Liver (tissue), 9 donors: Measurements from ENCODE around the gene NOC2L. TPM values are rescaled to one million over a fixed set of nuclear protein-coding genes. Genes with fewer than 3 reads are reported as not detected.

Experiments used
- DNase-seq: peaks from one replicate; pipeline ENCODE4 v3.0.0-alpha.2; 2017; ENCODE audit warnings: low spot score
- H3K27ac ChIP-seq, 2 donors: one replicate each; pipeline ENCODE4 v1.7.0; 2013; ENCODE audit warnings: inconsistent platforms in 2 of 2, low read length in 2 of 2, control low read depth in 1 of 2, low read depth in 1 of 2, mild to moderate bottlenecking in 1 of 2
- H3K27me3 ChIP-seq, 4 donors: one replicate each; pipeline versions ENCODE4 v1.6.1 to v1.7.0; 2013; ENCODE audit warnings: low read length in 3 of 4, inconsistent platforms in 1 of 4, mild to moderate bottlenecking in 1 of 4, moderate library complexity in 1 of 4; ENCODE audit not compliant: control insufficient read depth in 4 of 4, insufficient read depth in 4 of 4
- H3K36me3 ChIP-seq, 4 donors: one replicate each; pipeline versions ENCODE4 v1.6.1 to v1.7.0; 2013; ENCODE audit warnings: low read length in 3 of 4, mild to moderate bottlenecking in 3 of 4, low read depth in 1 of 4, moderate library complexity in 1 of 4; ENCODE audit not compliant: control insufficient read depth in 4 of 4, insufficient read depth in 3 of 4
- H3K4me1 ChIP-seq, 4 donors: one replicate each; pipeline versions ENCODE4 v1.6.1 to v1.7.0; 2013; ENCODE audit warnings: low read length in 3 of 4, mild to moderate bottlenecking in 3 of 4, moderate library complexity in 1 of 4; ENCODE audit not compliant: control insufficient read depth in 4 of 4, insufficient read depth in 4 of 4
- H3K4me3 ChIP-seq, 3 donors: one replicate each; pipeline versions ENCODE4 v1.6.1 to v1.7.0; 2013; ENCODE audit warnings: low read length in 3 of 3, control low read depth in 1 of 3, low read depth in 1 of 3, mild to moderate bottlenecking in 1 of 3
- H3K9ac ChIP-seq, 2 donors: one replicate each; pipeline ENCODE4 v1.7.0; 2013; ENCODE audit warnings: low read length in 2 of 2, mild to moderate bottlenecking in 2 of 2, moderate library complexity in 2 of 2, control low read depth in 1 of 2, low read depth in 1 of 2
- H3K9me3 ChIP-seq, 4 donors: one replicate each; pipeline versions ENCODE4 v1.6.1 to v1.7.0; 2013; ENCODE audit warnings: low read length in 3 of 4; ENCODE audit not compliant: control insufficient read depth in 4 of 4
- EGR1 ChIP-seq, 2 donors: IDR thresholded peaks; 2 replicates each; pipeline ENCODE4 v1.6.1; 2016 to 2018; ENCODE audit warnings: antibody characterized with exemption in 2 of 2, low read depth in 2 of 2
- FOXA1 ChIP-seq: IDR thresholded peaks from 2 replicates; pipeline ENCODE4 v1.6.1; 2016; ENCODE audit warnings: antibody characterized with exemption
- FOXA2 ChIP-seq: IDR thresholded peaks from 2 replicates; pipeline ENCODE4 v1.6.1; 2016; ENCODE audit warnings: antibody characterized with exemption
- GABPA ChIP-seq, 2 donors: IDR thresholded peaks in 1 of 2; conservative IDR thresholded peaks in 1 of 2; 2 replicates each; pipeline ENCODE4 v1.6.1; 2016; ENCODE audit warnings: antibody characterized with exemption in 2 of 2, mild to moderate bottlenecking in 1 of 2, moderate library complexity in 1 of 2
- HNF4A ChIP-seq, 2 donors: conservative IDR thresholded peaks; 2 replicates each; pipeline ENCODE4 v1.6.1; 2016; ENCODE audit warnings: antibody characterized with exemption in 2 of 2, mild to moderate bottlenecking in 2 of 2
- HNF4G ChIP-seq: IDR thresholded peaks from 2 replicates; pipeline ENCODE4 v1.6.1; 2016; ENCODE audit warnings: antibody characterized with exemption
- JUND ChIP-seq, 2 donors: IDR thresholded peaks; 2 replicates each; pipeline ENCODE4 v1.6.1; 2016; ENCODE audit warnings: antibody characterized with exemption in 2 of 2
- NR2F2 ChIP-seq: IDR thresholded peaks from 2 replicates; pipeline ENCODE4 v1.6.1; 2016; ENCODE audit warnings: antibody characterized with exemption
- RAD21 ChIP-seq, 2 donors: IDR thresholded peaks; 2 replicates each; pipeline ENCODE4 v1.6.1; 2016; ENCODE audit warnings: antibody characterized with exemption in 2 of 2, mild to moderate bottlenecking in 2 of 2
- RXRA ChIP-seq, 2 donors: IDR thresholded peaks; 2 replicates each; pipeline ENCODE4 v1.6.1; 2017 to 2018; ENCODE audit warnings: antibody characterized with exemption in 2 of 2, mild to moderate bottlenecking in 1 of 2
- SP1 ChIP-seq: IDR thresholded peaks from 2 replicates; pipeline ENCODE4 v1.6.1; 2018; ENCODE audit warnings: antibody characterized with exemption, mild to moderate bottlenecking
- TAF1 ChIP-seq: conservative IDR thresholded peaks from 2 replicates; pipeline ENCODE4 v1.6.1; 2016; ENCODE audit warnings: antibody characterized with exemption, mild to moderate bottlenecking
- WGBS: extraction: QIAGEN DNeasy Blood & Tissue Kit; methylation state at CpG from one replicate; pipeline ENCODE4 v1.1.7; 2013; 5-methylcytosine and 5-hydroxymethylcytosine counted together
- polyA plus RNA-seq, 2 donors: library from polyadenylated mRNA; stranded (reverse) in 1 of 2; unstranded in 1 of 2; fragments of 200-250 nt in 1 of 2; fragments of >200 nt in 1 of 2; fragmentation: Nextera tagmentation in 1 of 2; extraction: Ambion mirVana in 1 of 2; gene quantifications; one replicate each; pipeline versions ENCODE4 v1.2.1 to v1.2.3, GENCODE V29; 2013 to 2015
- total RNA-seq, 2 donors: library from RNA; depleted of rRNA; stranded (reverse); fragments of >200 nt; gene quantifications; one replicate each; pipeline ENCODE4 v1.2.3, GENCODE V29; 2014
- TF ChIP-seq, protein P1 (sequence below): IDR thresholded peaks from 2 replicates; pipeline ENCODE4 v1.6.1; 2016; ENCODE audit warnings: antibody characterized with exemption, mild to moderate bottlenecking
- TF ChIP-seq, protein P2 (sequence below): IDR thresholded peaks from 2 replicates; pipeline ENCODE4 v1.6.1; 2016; ENCODE audit warnings: antibody characterized with exemption
- TF ChIP-seq, protein P3 (sequence below): fragments of 150-350 bp; IDR thresholded peaks from 2 replicates; pipeline ENCODE4 v1.5.1; 2017; ENCODE audit warnings: improper control_type of control experiment, low read depth, low read length; ENCODE audit not compliant: missing input control
- TF ChIP-seq, protein P4 (sequence below): IDR thresholded peaks from 2 replicates; pipeline ENCODE4 v1.6.1; 2016; ENCODE audit warnings: antibody characterized with exemption
- TF ChIP-seq, protein P5 (sequence below): IDR thresholded peaks from 2 replicates; pipeline ENCODE4 v1.6.1; 2016; ENCODE audit warnings: antibody characterized with exemption
- donor health status: healthy.
- donor health status: healthy.
- donor health status: healthy.
- donor health status: healthy.
- donor health status: healthy.

The NOC2L gene
- total and polyA plus RNA-seq, 4 donors, result 17.1 to 34.5 (median 30.0) TPM

DNA sequence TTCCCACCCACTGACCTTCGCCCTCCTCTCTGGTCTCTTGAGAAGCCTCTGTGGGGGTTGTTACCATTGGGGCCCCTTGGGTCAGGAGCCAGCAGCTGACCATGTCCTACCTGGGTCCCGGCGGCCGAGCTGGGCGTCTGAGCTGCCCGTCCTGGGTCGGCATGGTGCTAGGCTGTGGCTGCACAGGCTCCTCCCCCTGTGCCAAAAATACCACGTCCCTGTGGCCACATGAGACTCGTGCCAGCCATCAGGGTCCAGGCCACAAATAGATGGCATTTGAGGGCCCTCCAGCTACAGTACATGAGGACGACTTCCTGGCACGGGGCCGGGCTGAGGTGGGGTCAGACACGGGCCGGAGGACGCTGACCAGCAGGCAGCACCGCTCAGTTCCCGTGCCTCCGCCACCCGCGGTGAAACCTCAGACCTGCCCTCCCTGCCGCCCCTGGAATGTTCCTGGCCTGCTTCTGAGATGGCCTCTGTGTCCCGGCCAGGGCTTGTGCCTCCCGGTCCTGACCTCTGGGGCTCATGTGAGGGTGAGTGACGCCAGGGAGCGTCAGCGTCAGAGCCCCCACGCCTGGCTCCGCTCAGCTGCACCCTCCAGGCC is 23.0 kb upstream of the NOC2L start, which contains the start of gene PERM1 (continued):
- TF ChIP-seq, protein P1, sequence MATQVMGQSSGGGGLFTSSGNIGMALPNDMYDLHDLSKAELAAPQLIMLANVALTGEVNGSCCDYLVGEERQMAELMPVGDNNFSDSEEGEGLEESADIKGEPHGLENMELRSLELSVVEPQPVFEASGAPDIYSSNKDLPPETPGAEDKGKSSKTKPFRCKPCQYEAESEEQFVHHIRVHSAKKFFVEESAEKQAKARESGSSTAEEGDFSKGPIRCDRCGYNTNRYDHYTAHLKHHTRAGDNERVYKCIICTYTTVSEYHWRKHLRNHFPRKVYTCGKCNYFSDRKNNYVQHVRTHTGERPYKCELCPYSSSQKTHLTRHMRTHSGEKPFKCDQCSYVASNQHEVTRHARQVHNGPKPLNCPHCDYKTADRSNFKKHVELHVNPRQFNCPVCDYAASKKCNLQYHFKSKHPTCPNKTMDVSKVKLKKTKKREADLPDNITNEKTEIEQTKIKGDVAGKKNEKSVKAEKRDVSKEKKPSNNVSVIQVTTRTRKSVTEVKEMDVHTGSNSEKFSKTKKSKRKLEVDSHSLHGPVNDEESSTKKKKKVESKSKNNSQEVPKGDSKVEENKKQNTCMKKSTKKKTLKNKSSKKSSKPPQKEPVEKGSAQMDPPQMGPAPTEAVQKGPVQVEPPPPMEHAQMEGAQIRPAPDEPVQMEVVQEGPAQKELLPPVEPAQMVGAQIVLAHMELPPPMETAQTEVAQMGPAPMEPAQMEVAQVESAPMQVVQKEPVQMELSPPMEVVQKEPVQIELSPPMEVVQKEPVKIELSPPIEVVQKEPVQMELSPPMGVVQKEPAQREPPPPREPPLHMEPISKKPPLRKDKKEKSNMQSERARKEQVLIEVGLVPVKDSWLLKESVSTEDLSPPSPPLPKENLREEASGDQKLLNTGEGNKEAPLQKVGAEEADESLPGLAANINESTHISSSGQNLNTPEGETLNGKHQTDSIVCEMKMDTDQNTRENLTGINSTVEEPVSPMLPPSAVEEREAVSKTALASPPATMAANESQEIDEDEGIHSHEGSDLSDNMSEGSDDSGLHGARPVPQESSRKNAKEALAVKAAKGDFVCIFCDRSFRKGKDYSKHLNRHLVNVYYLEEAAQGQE, result no peak
- TF ChIP-seq GABPA (IDR thresholded peaks at IDR 0.05 in 1 of 2, conservative IDR thresholded peaks at IDR 0.05 in 1 of 2) (no peak), SP1 (no peak), TAF1 (no peak), NR2F2 (no peak)
- TF ChIP-seq, protein P2, sequence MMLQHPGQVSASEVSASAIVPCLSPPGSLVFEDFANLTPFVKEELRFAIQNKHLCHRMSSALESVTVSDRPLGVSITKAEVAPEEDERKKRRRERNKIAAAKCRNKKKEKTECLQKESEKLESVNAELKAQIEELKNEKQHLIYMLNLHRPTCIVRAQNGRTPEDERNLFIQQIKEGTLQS, result no peak

DNA sequence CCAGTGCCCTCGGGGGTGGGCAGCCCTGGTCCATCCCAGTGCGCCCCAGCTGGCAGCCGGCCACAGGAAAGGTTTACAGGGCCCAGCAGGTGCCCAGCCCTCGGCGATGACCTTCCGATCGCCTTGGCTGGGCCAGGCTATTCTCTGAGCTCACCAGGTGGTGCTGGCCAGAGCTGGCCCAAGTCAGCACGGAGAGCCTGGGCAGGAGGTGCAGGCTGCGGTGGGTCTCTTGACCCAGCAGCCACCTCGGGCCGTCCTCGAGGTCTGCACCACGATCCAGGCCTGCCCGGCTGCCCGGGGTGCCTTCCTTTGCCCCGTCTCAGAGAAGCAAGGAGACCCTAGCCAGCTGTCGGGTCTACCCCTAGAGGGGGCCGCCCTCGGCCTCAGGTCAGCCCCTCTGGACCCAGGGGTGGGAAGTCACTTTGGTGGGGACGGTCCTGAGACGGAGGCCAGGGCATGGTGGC is 22.5 kb upstream of the NOC2L start:
- H3K27me3 ChIP-seq, result peaks cover 0 to 6% (median 2%) of the 10 kb centered on the region in 4 donors
- no peak overlapping the region for H3K27ac ChIP-seq
- 72% methylated on average over 21 of the region's 21 CpGs for WGBS
- TF ChIP-seq, protein P1, result no peak
- TF ChIP-seq JUND (IDR thresholded peaks at IDR 0.05), result no peak
- TF ChIP-seq HNF4A (conservative IDR thresholded peaks at IDR 0.05), result no peak
- TF ChIP-seq, protein P3, sequence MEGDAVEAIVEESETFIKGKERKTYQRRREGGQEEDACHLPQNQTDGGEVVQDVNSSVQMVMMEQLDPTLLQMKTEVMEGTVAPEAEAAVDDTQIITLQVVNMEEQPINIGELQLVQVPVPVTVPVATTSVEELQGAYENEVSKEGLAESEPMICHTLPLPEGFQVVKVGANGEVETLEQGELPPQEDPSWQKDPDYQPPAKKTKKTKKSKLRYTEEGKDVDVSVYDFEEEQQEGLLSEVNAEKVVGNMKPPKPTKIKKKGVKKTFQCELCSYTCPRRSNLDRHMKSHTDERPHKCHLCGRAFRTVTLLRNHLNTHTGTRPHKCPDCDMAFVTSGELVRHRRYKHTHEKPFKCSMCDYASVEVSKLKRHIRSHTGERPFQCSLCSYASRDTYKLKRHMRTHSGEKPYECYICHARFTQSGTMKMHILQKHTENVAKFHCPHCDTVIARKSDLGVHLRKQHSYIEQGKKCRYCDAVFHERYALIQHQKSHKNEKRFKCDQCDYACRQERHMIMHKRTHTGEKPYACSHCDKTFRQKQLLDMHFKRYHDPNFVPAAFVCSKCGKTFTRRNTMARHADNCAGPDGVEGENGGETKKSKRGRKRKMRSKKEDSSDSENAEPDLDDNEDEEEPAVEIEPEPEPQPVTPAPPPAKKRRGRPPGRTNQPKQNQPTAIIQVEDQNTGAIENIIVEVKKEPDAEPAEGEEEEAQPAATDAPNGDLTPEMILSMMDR, result no peak
- no peak for TF ChIP-seq RAD21 (IDR thresholded peaks at IDR 0.05)
- no peak for TF ChIP-seq EGR1 (IDR thresholded peaks at IDR 0.05; ENCODE audit: low read depth in 2 of 2)
- TF ChIP-seq FOXA1, result no peak
- TF ChIP-seq NR2F2, result no peak
- TF ChIP-seq, protein P4, sequence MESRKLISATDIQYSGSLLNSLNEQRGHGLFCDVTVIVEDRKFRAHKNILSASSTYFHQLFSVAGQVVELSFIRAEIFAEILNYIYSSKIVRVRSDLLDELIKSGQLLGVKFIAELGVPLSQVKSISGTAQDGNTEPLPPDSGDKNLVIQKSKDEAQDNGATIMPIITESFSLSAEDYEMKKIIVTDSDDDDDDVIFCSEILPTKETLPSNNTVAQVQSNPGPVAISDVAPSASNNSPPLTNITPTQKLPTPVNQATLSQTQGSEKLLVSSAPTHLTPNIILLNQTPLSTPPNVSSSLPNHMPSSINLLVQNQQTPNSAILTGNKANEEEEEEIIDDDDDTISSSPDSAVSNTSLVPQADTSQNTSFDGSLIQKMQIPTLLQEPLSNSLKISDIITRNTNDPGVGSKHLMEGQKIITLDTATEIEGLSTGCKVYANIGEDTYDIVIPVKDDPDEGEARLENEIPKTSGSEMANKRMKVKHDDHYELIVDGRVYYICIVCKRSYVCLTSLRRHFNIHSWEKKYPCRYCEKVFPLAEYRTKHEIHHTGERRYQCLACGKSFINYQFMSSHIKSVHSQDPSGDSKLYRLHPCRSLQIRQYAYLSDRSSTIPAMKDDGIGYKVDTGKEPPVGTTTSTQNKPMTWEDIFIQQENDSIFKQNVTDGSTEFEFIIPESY, result no peak
- no peak for TF ChIP-seq FOXA2
- no peak for TF ChIP-seq HNF4G
- TF ChIP-seq, protein P5, sequence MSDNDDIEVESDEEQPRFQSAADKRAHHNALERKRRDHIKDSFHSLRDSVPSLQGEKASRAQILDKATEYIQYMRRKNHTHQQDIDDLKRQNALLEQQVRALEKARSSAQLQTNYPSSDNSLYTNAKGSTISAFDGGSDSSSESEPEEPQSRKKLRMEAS, result no peak
- TF ChIP-seq GABPA (IDR thresholded peaks at IDR 0.05 in 1 of 2, conservative IDR thresholded peaks at IDR 0.05 in 1 of 2), result no peak
- no peak for TF ChIP-seq SP1
- no peak for TF ChIP-seq RXRA (IDR thresholded peaks at IDR 0.05)
- H3K4me1 ChIP-seq, result peaks cover 0 to 2% (median 0%) of the 10 kb centered on the region in 4 donors
- H3K9ac ChIP-seq, result no peak overlapping the region
- no peaks in the 10 kb centered on the region for H3K9me3 ChIP-seq
- no peaks in the 10 kb centered on the region for H3K36me3 ChIP-seq
- DNase-seq, result no peak
- H3K4me3 ChIP-seq, result no peak overlapping the region
